GM12864 (cell line): ENCODE measurements around the gene SLC30A4.

Experiments
- DNase-seq: peaks from one replicate; pipeline ENCODE4 v3.0.0-alpha.2; 2011; ENCODE audit warnings: low read depth
- H3K4me3 ChIP-seq: 2 replicates; pipeline ENCODE4 v1.5.1; 2011; ENCODE audit warnings: mild to moderate bottlenecking, low read depth, low read length, control low read depth
- TF ChIP-seq, protein P1 (sequence below): IDR thresholded peaks from 2 replicates; pipeline ENCODE4 v1.5.1; 2011; ENCODE audit warnings: low read depth, mild to moderate bottlenecking, moderate library complexity, low read length, control low read depth, inconsistent platforms; ENCODE audit errors: missing control alignments

The SLC30A4 gene

DNA sequence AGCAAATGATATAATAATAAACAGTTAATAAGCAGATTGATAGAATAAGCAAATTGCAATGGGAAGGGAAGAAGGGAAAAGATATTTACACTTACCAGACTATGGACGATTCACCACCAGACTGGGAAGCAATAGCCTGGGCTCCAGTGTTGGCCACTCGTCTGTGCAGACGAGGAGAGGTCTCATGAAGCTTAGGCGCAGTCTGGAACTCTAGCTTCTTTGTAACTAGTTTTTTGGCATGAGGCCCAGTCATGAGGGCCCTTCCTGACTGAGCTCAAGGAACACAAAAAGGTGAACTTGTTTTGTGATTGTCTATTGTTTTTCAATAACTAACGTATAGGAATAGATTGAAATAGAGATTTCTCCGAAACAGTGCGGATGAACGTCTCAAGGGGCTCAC, 80.9 kb downstream of the SLC30A4 start:
- TF ChIP-seq, protein P1, sequence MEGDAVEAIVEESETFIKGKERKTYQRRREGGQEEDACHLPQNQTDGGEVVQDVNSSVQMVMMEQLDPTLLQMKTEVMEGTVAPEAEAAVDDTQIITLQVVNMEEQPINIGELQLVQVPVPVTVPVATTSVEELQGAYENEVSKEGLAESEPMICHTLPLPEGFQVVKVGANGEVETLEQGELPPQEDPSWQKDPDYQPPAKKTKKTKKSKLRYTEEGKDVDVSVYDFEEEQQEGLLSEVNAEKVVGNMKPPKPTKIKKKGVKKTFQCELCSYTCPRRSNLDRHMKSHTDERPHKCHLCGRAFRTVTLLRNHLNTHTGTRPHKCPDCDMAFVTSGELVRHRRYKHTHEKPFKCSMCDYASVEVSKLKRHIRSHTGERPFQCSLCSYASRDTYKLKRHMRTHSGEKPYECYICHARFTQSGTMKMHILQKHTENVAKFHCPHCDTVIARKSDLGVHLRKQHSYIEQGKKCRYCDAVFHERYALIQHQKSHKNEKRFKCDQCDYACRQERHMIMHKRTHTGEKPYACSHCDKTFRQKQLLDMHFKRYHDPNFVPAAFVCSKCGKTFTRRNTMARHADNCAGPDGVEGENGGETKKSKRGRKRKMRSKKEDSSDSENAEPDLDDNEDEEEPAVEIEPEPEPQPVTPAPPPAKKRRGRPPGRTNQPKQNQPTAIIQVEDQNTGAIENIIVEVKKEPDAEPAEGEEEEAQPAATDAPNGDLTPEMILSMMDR = no peak
- H3K4me3 ChIP-seq = no peak overlapping the region
- no peak for DNase-seq

DNA sequence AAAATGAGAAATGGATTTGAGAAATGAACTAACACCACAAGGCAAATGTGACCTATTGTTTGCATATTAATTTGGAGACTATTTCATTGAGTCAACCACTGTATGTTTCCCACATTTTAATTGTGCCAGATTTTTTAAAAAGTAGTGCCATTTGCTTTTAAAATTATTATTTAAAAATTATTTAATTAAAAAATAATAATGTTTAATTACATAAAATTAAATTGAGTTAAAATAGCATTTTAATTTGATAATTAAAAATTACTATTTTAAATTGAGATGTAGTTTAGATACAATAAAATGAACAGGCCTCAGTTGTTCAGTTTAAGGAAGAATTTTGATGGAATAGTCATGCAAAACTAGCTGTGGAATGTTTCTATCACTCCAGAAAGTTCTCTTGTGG, 81.5 kb downstream of the SLC30A4 start:
- no peak for DNase-seq
- TF ChIP-seq, protein P1 = no peak
- H3K4me3 ChIP-seq = no peak overlapping the region

DNA sequence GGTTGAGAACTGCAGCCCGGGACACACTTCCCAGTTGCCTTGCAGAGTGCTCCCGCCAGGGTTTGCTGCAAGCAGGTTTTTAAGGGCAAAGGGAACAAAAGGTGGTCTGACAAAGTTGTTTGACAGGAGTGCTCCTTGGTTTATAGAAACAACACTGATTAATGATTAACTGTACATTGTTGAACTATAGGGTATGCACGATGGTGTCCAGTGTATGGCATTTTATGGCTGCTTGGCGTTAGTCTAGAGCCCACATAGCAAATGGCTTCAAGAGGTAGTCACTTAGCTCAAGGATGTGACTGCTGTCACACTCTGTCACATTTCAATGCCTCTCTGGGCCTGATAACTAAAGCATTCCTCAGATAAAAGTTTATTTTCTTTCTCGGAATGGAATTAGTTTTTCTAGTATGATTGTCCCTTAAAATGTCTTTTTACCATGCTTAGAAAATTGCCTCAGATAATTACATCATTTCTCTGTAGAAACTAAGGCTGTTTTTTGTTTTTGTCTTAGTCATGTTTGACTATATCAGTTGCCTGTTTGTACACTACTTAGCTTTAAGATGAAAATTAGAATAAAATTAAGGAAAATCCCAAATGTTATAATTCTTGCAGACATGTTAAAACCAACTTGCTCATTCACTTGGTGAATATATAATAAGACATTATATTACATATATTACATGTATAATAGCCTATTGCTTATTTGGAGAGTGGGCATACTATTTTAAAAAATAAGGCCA, 82.9 kb downstream of the SLC30A4 start:
- H3K4me3 ChIP-seq = no peak overlapping the region
- DNase-seq = no peak
- TF ChIP-seq, protein P1 = no peak

DNA sequence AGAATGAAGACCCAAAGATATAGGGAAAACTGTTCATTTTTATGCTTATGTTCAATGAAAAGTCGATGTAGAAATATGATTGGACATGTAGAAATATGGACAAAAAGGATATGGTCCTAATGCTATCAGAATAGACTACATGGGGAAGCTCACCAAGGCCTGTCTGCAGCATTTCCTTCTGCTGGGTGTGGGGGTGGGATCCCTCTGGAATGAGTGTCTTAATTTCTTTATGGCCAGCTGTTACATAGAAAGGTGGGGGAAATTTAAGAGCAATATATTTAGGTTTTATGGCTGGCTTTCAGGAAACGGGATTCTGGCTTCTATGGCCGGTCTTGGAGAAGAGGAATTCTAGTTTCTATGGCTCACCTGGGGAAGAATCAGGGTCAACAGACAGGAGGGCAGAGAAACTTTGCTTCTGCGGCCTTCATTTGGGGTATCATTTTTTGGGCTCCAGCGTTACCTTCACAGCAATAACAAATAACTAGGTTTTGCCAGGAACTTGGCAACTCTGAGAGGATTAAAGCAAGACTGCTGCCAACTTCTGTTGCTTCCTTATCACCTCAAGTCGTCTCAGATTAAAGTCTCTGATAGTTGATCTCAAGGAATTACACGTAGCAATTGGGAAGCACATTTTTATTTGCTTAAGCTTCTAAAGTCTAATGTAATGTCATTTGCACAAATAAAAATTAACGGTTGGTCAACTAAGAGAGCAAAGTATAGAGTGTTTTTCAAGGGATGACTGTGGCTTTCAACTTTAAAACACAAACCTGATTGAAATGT, 87.2 kb downstream of the SLC30A4 start:
- DNase-seq = no peak
- TF ChIP-seq, protein P1 = no peak

DNA sequence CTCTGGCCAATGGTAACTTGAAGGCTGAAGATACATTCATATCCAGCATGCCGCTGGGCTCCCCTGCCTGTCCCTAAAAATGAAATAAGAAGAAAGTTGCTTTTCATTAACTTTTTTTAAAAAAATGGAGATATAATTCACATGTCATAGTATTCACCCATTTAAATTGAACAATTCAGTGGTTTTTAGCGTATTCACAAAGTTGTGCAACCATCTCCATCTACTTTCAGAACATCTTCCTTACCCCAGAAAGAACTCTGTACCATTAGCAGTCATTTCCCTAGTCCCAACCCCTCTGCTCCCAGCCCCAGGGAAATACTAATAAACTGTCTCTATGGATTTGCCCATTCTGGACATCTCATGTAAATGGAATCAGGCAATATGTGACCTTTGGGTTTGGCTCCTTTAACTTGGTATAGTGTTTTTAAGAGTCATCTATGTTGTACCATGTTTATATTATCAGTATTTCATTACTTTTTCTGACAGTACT, 88.4 kb downstream of the SLC30A4 start:
- DNase-seq = no peak
- TF ChIP-seq, protein P1 = no peak

More for the DNA sequence above, 87.2 kb downstream of the SLC30A4 start:
- H3K4me3 ChIP-seq = no peak overlapping the region

DNA sequence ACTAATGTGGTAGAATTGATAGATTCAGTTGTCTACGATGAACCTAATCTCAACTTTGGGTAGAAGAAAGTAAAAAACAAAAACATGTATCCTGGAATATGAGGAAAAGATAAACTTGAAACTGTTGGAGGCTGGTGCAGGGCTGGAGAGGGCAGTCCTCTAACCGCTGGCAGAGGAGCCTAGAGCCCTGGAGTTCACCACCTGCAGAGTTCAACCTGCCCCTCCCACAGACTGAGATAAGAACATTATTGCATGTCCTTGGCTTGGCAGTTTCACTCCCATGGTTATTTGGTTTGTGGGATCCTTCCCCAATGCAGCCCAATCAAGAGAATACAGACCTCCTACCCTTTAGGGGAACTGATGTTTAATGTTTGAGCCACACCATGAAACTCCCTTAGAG, 91.0 kb downstream of the SLC30A4 start:
- no peak overlapping the region for H3K4me3 ChIP-seq
- no peak for DNase-seq
- TF ChIP-seq, protein P1 = no peak

More for the DNA sequence above, 88.4 kb downstream of the SLC30A4 start:
- no peak overlapping the region for H3K4me3 ChIP-seq
